GM23338 (cell line): Measurements from ENCODE around the gene OLFML1.

ENCODE experiments used
- CREB1 ChIP-seq: fragments of 250-450 bp; sonication (Bioruptor Pico); IDR thresholded peaks from 2 replicates; pipeline ENCODE4 v1.5.0; 2020; ENCODE audit warnings: low read depth, mild to moderate bottlenecking, moderate library complexity
- EZH2 ChIP-seq: fragments of 200-600 bp; sonication (generic); IDR thresholded peaks from one replicate; pipeline ENCODE4 v1.8.0; 2017; ENCODE audit warnings: antibody characterized with exemption, mild to moderate bottlenecking, low read depth; ENCODE audit not compliant: unreplicated experiment
- JUNB ChIP-seq: IDR thresholded peaks from one replicate; pipeline ENCODE4 v1.6.1; 2016; ENCODE audit warnings: antibody characterized with exemption; ENCODE audit not compliant: unreplicated experiment
- NANOG ChIP-seq: IDR thresholded peaks from 2 replicates; pipeline ENCODE4 v1.6.1; 2016; ENCODE audit warnings: antibody characterized with exemption, borderline replicate concordance
- POLR2AphosphoS5 ChIP-seq: IDR thresholded peaks from 2 replicates; pipeline ENCODE4 v1.6.1; 2016; ENCODE audit warnings: antibody characterized with exemption, low read depth
- TF ChIP-seq, protein P1 (sequence below), 2 experiments: fragments of 200-600 bp in 1 of 2; sonication (generic) in 1 of 2; conservative IDR thresholded peaks; 2 replicates each; pipeline versions ENCODE4 v1.5.1 to v1.6.1; 2016 to 2017; ENCODE audit warnings: antibody characterized with exemption in 2 of 2, low read depth in 2 of 2, mild to moderate bottlenecking in 2 of 2, moderate library complexity in 1 of 2
- TF ChIP-seq, protein P2 (sequence below): IDR thresholded peaks from one replicate; pipeline ENCODE4 v1.6.1; 2018; ENCODE audit warnings: antibody characterized with exemption; ENCODE audit not compliant: unreplicated experiment

DNA sequence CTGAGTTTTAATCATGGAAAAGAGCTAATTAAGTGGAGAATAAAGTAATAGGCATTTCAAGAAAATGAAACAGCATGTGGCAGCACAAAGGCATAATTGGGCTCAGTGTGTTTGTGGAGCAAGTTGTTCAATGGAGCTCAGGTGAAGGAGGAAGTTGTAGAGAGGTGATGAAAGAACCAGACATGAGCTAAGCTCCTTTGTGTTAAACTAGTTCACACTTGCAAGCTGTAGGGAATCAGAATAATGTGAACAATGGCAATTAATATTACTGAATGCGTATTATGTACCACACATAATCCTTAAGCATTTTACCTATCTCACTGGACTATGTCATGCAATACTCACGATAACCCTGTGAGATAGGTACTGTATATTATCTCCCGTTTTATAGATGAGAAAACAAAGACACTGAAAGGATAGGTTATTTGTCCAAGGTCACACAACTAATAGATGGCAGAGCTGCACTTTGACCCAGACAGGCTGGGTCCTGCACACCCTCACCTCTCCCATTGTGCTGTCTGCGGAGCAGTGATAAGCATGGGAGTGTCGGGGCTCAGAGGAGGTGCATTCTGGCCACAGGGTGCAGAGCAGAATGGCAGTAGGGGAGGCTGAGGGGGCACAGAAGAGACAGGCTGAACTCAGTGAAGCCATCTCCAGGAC lies 8.9 kb downstream of the OLFML1 start:
- TF ChIP-seq POLR2AphosphoS5, result no peak
- no peak for TF ChIP-seq NANOG
- TF ChIP-seq, protein P1, sequence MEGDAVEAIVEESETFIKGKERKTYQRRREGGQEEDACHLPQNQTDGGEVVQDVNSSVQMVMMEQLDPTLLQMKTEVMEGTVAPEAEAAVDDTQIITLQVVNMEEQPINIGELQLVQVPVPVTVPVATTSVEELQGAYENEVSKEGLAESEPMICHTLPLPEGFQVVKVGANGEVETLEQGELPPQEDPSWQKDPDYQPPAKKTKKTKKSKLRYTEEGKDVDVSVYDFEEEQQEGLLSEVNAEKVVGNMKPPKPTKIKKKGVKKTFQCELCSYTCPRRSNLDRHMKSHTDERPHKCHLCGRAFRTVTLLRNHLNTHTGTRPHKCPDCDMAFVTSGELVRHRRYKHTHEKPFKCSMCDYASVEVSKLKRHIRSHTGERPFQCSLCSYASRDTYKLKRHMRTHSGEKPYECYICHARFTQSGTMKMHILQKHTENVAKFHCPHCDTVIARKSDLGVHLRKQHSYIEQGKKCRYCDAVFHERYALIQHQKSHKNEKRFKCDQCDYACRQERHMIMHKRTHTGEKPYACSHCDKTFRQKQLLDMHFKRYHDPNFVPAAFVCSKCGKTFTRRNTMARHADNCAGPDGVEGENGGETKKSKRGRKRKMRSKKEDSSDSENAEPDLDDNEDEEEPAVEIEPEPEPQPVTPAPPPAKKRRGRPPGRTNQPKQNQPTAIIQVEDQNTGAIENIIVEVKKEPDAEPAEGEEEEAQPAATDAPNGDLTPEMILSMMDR (conservative IDR thresholded peaks at IDR 0.05; ENCODE audit: low read depth in 2 of 2), result no peak
- TF ChIP-seq CREB1 (CRISPR knock-in tag), result no peak
- TF ChIP-seq JUNB, result no peak
- TF ChIP-seq, protein P2, sequence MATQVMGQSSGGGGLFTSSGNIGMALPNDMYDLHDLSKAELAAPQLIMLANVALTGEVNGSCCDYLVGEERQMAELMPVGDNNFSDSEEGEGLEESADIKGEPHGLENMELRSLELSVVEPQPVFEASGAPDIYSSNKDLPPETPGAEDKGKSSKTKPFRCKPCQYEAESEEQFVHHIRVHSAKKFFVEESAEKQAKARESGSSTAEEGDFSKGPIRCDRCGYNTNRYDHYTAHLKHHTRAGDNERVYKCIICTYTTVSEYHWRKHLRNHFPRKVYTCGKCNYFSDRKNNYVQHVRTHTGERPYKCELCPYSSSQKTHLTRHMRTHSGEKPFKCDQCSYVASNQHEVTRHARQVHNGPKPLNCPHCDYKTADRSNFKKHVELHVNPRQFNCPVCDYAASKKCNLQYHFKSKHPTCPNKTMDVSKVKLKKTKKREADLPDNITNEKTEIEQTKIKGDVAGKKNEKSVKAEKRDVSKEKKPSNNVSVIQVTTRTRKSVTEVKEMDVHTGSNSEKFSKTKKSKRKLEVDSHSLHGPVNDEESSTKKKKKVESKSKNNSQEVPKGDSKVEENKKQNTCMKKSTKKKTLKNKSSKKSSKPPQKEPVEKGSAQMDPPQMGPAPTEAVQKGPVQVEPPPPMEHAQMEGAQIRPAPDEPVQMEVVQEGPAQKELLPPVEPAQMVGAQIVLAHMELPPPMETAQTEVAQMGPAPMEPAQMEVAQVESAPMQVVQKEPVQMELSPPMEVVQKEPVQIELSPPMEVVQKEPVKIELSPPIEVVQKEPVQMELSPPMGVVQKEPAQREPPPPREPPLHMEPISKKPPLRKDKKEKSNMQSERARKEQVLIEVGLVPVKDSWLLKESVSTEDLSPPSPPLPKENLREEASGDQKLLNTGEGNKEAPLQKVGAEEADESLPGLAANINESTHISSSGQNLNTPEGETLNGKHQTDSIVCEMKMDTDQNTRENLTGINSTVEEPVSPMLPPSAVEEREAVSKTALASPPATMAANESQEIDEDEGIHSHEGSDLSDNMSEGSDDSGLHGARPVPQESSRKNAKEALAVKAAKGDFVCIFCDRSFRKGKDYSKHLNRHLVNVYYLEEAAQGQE, result no peak
- TF ChIP-seq EZH2, result no peak
